Naive thymus-derived CD4-positive, alpha-beta T cell (primary cell): Measurements from ENCODE around the gene GMPR. TPM values are rescaled to one million over a fixed set of nuclear protein-coding genes. Genes with fewer than 3 reads are reported as not detected.

Experiments used
- ATAC-seq: fragments of 150-1000 bp; cut with Tn5 transposase; 2 replicates; pipeline ENCODE4 v1.10.0; 2021; ENCODE audit warnings: mild to moderate bottlenecking, moderate library complexity
- CTCF ChIA-PET: fragments of 350-600 bp; sonication (Branson Sonifier 250); formaldehyde crosslinking; loops from one replicate; lab custom pipeline; 2021; ENCODE audit warnings: antibody characterized with exemption; lab: Charles Lee
- POLR2A ChIA-PET: fragments of 350-600 bp; sonication (Branson Sonifier 250); formaldehyde crosslinking; loops from one replicate; lab custom pipeline; 2021; ENCODE audit warnings: antibody characterized with exemption, inconsistent platforms; lab: Charles Lee
- DNase-seq, 9 donors: peaks; one replicate each; pipeline versions ENCODE4 v3.0.0 to v3.0.0-alpha.2; 2020 to 2022; ENCODE audit warnings: mixed read lengths in 1 of 9
- H3K27ac ChIP-seq: one replicate; pipeline ENCODE4 v1.7.0; 2013; ENCODE audit warnings: mild to moderate bottlenecking, low read depth, low read length, moderate library complexity
- H3K27me3 ChIP-seq, 2 donors: one replicate each; pipeline ENCODE4 v1.7.0; 2013; ENCODE audit warnings: low read length in 2 of 2, mild to moderate bottlenecking in 2 of 2, moderate library complexity in 2 of 2; ENCODE audit not compliant: control insufficient read depth in 2 of 2, insufficient read depth in 2 of 2
- H3K36me3 ChIP-seq, 3 experiments: 1 replicate in 2 of 3; 2 replicates in 1 of 3; pipeline ENCODE4 v1.7.0; 2013; ENCODE audit warnings: low read length in 3 of 3, mild to moderate bottlenecking in 3 of 3, moderate library complexity in 1 of 3; ENCODE audit not compliant: insufficient read depth in 3 of 3, control insufficient read depth in 2 of 3
- H3K4me1 ChIP-seq, 2 donors: one replicate each; pipeline ENCODE4 v1.7.0; 2013; ENCODE audit warnings: low read length in 2 of 2, mild to moderate bottlenecking in 2 of 2, moderate library complexity in 1 of 2; ENCODE audit not compliant: control insufficient read depth in 2 of 2, insufficient read depth in 2 of 2
- H3K4me3 ChIP-seq: 2 replicates; pipeline ENCODE4 v1.7.0; 2013; ENCODE audit warnings: mild to moderate bottlenecking, low read length
- H3K9me3 ChIP-seq, 3 experiments: 1 replicate in 2 of 3; 2 replicates in 1 of 3; pipeline ENCODE4 v1.7.0; 2013; ENCODE audit warnings: low read length in 3 of 3; ENCODE audit not compliant: control insufficient read depth in 2 of 3
- H3K27ac Mint-ChIP-seq, 9 donors: one replicate each; pipeline ENCODE4 v1.8.0; 2020 to 2022; ENCODE audit warnings: mixed read lengths in 9 of 9, mild to moderate bottlenecking in 8 of 9, moderate library complexity in 5 of 9, inconsistent platforms in 2 of 9
- H3K27me3 Mint-ChIP-seq, 5 donors: one replicate each; pipeline ENCODE4 v1.8.0; 2021 to 2022; ENCODE audit warnings: mixed read lengths in 5 of 5, mild to moderate bottlenecking in 1 of 5
- H3K36me3 Mint-ChIP-seq, 5 donors: one replicate each; pipeline ENCODE4 v1.8.0; 2020 to 2022; ENCODE audit warnings: mixed read lengths in 5 of 5, mild to moderate bottlenecking in 3 of 5, inconsistent platforms in 1 of 5
- H3K4me1 Mint-ChIP-seq, 7 donors: one replicate each; pipeline ENCODE4 v1.8.0; 2020 to 2022; ENCODE audit warnings: mixed read lengths in 7 of 7, mild to moderate bottlenecking in 3 of 7, inconsistent platforms in 1 of 7
- H3K4me3 Mint-ChIP-seq, 10 donors: one replicate each; pipeline ENCODE4 v1.8.0; 2020 to 2022; ENCODE audit warnings: mild to moderate bottlenecking in 10 of 10, mixed read lengths in 10 of 10, moderate library complexity in 6 of 10, inconsistent platforms in 2 of 10
- H3K9me3 Mint-ChIP-seq, 11 donors: one replicate each; pipeline ENCODE4 v1.8.0; 2020 to 2022; ENCODE audit warnings: mixed read lengths in 11 of 11, mild to moderate bottlenecking in 4 of 11, inconsistent platforms in 1 of 11, moderate library complexity in 1 of 11
- intact Hi-C, 2 donors: fragments of 100-400 bp; cut with micrococcal nuclease; formaldehyde crosslinking; loops; one replicate each; pipeline ENCODE4 v1.15.1; 2023
- polyA plus RNA-seq, 2 donors: library from polyadenylated mRNA; unstranded; fragments of 300-500 nt; fragmentation: Illumina TruSeq; gene quantifications; one replicate each; pipeline ENCODE4 v1.2.3, GENCODE V29; 2021
- total RNA-seq, 6 experiments: library from RNA in 5 of 6; stranded (reverse) in 5 of 6; gene quantifications; 1 replicate in 5 of 6; 2 replicates in 1 of 6; pipeline ENCODE4 v1.2.3 and lab custom pipeline; 2021 to 2026

GMPR gene
- total and polyA plus RNA-seq, 7 experiments from 2014 or later = 0.60 to 2.1 (median 0.93) TPM; not detected in 2

- Histone ChIP-seq H3K27ac (no peak overlapping the region), H3K9me3 (no peaks in the 10 kb centered on the region), H3K36me3 (peaks cover 0 to 10% (median 0%) of the 10 kb centered on the region in 3 experiments), H3K4me1 (peaks cover 41 to 44% of the 10 kb centered on the region in 2 donors), H3K4me3 (no peak overlapping the region), H3K27me3 (no peaks in the 10 kb centered on the region)
- ChIA-PET CTCF (interaction anchor here (0.6 to 3.2 kb wide), 5 partner anchors 8 to 501 kb away, joined by 3 to 25 read pairs (median 3); no protein-coding TSS in a partner anchor), POLR2A (interaction anchor here (0.8 kb wide), 1 partner anchor 23 kb away, joined by 5 read pairs; no protein-coding TSS in a partner anchor)
- no peaks in the 10 kb centered on the region for H3K9me3 Mint-ChIP-seq
- H3K4me3 Mint-ChIP-seq = peak overlapping the region in 1 of 10 donors; percentile 4
- DNase-seq (no peak), ATAC-seq (no peak)
- H3K4me1 Mint-ChIP-seq = peaks cover 23 to 56% (median 51%) of the 10 kb centered on the region in 7 donors
- peaks cover 0 to 29% (median 14%) of the 10 kb centered on the region in 5 donors for H3K36me3 Mint-ChIP-seq
- peak overlapping the region in 8 of 9 donors; percentile 30 to 95 (median 66) for H3K27ac Mint-ChIP-seq
- no peaks in the 10 kb centered on the region for H3K27me3 Mint-ChIP-seq
- intact Hi-C loops = loop anchor here (5.0 kb wide), 7 partner anchors 87 to 1938 kb away; partner anchors contain the start of genes DEK (in 2 of the 2), FAM8A1 (in 1 of the 2), GMPR (in 1 of the 2) and JARID2 (in 1 of the 2)
Observed at GRCh38 chr6:16324606-16325225, 86.3 kb downstream of the GMPR start.

GRCh38 chr6:16326531-16326930, 88.1 kb downstream of the GMPR start:
- Histone ChIP-seq H3K36me3 (peaks cover 0 to 10% (median 0%) of the 10 kb centered on the region in 3 experiments), H3K4me1 (peaks cover 29 to 31% of the 10 kb centered on the region in 2 donors), H3K27ac (no peak overlapping the region), H3K4me3 (no peak overlapping the region), H3K27me3 (no peaks in the 10 kb centered on the region), H3K9me3 (no peaks in the 10 kb centered on the region)
- Mint-ChIP-seq H3K36me3 (peaks cover 0 to 26% (median 14%) of the 10 kb centered on the region in 5 donors), H3K27ac (no peak overlapping the region), H3K4me3 (no peak overlapping the region), H3K4me1 (peaks cover 16 to 41% (median 33%) of the 10 kb centered on the region in 7 donors), H3K27me3 (no peaks in the 10 kb centered on the region), H3K9me3 (no peaks in the 10 kb centered on the region)
- ATAC-seq (no peak), DNase-seq (no peak)
- ChIA-PET POLR2A (no interaction called here), CTCF (no interaction called here)
- intact Hi-C loops = no loop called here

GRCh38 chr6:16326971-16327776, 88.8 kb downstream of the GMPR start:
- Mint-ChIP-seq H3K9me3 (no peaks in the 10 kb centered on the region), H3K27ac (no peak overlapping the region), H3K27me3 (no peaks in the 10 kb centered on the region), H3K36me3 (peaks cover 0 to 25% (median 14%) of the 10 kb centered on the region in 5 donors), H3K4me3 (no peak overlapping the region), H3K4me1 (peaks cover 11 to 35% (median 27%) of the 10 kb centered on the region in 7 donors)
- no peak for DNase-seq
- peaks cover 0 to 10% (median 0%) of the 10 kb centered on the region in 3 experiments for H3K36me3 ChIP-seq
- H3K4me1 ChIP-seq = peaks cover 29 to 31% of the 10 kb centered on the region in 2 donors
- H3K27me3 ChIP-seq = no peaks in the 10 kb centered on the region
- H3K4me3 ChIP-seq = no peak overlapping the region
- H3K27ac ChIP-seq = no peak overlapping the region
- intact Hi-C loops = no loop called here
- no peak for ATAC-seq
- ChIA-PET CTCF (no interaction called here), POLR2A (interaction anchor here (1.5 kb wide), 1 partner anchor 8 kb away, joined by 6 read pairs; no protein-coding TSS in a partner anchor)
- H3K9me3 ChIP-seq = no peaks in the 10 kb centered on the region

- Mint-ChIP-seq H3K4me1 (peaks cover 4 to 28% (median 20%) of the 10 kb centered on the region in 7 donors), H3K9me3 (no peaks in the 10 kb centered on the region), H3K36me3 (peaks cover 0 to 24% (median 14%) of the 10 kb centered on the region in 5 donors), H3K27ac (peak overlapping the region in 1 of 9 donors; percentile 61), H3K27me3 (no peaks in the 10 kb centered on the region), H3K4me3 (no peak overlapping the region)
- CTCF ChIA-PET = interaction anchor here (1.0 kb wide), 1 partner anchor 8 kb away, joined by 3 read pairs; no protein-coding TSS in a partner anchor
- no peak for DNase-seq
- no peak for ATAC-seq
- peaks cover 0 to 10% (median 0%) of the 10 kb centered on the region in 3 experiments for H3K36me3 ChIP-seq
- no peak overlapping the region for H3K4me3 ChIP-seq
- peaks cover 26 to 28% of the 10 kb centered on the region in 2 donors for H3K4me1 ChIP-seq
- intact Hi-C loops = no loop called here
- H3K9me3 ChIP-seq = no peaks in the 10 kb centered on the region
- no peak overlapping the region for H3K27ac ChIP-seq
- H3K27me3 ChIP-seq = no peaks in the 10 kb centered on the region
- POLR2A ChIA-PET = interaction anchor here (1.5 kb wide), 1 partner anchor 9 kb away, joined by 6 read pairs; no protein-coding TSS in a partner anchor
Observed at GRCh38 chr6:16327777-16328325, 89.5 kb downstream of the GMPR start.

GRCh38 chr6:16329233-16329632, 90.8 kb downstream of the GMPR start:
- Mint-ChIP-seq H3K4me3 (no peak overlapping the region), H3K4me1 (peaks cover 0 to 17% (median 12%) of the 10 kb centered on the region in 7 donors), H3K27ac (peak overlapping the region in 1 of 9 donors; percentile 29), H3K9me3 (no peaks in the 10 kb centered on the region), H3K36me3 (peaks cover 0 to 22% (median 14%) of the 10 kb centered on the region in 5 donors), H3K27me3 (no peaks in the 10 kb centered on the region)
- H3K9me3 ChIP-seq = no peaks in the 10 kb centered on the region
- no peak for ATAC-seq
- no peaks in the 10 kb centered on the region for H3K27me3 ChIP-seq
- no peak for DNase-seq
- POLR2A ChIA-PET = no interaction called here
- H3K27ac ChIP-seq = no peak overlapping the region
- H3K4me3 ChIP-seq = no peak overlapping the region
- H3K36me3 ChIP-seq = peaks cover 0 to 10% (median 0%) of the 10 kb centered on the region in 3 experiments
- H3K4me1 ChIP-seq = peaks cover 13 to 14% of the 10 kb centered on the region in 2 donors
- CTCF ChIA-PET = no interaction called here
- intact Hi-C loops = no loop called here
